ENCODE measurements around the gene STAT2.

STAT2 gene

DNA sequence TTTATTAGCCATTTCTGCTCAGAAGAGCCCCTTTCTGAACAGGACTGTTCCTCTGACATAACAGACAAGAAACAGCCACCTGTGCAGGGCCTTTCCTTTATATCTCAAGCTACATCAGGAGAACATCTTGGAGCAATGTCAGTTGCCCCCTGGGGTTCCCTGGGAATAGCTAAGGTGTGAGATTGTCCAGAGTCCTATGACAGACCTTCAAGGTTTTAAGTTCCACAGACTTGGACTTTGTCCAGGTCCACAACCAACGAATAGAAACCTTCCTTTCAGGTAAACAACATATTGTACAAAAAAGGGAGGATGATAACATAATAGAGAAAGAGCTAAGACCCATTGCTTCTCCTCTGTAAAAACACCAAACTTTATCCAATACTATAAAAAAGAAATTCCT, 18.3 kb downstream of the STAT2 start:
- H3K4me3 ChIP-seq (ENCODE audit: low read length), result no peak overlapping the region
- H3K79me2 ChIP-seq (ENCODE audit: low read length), result peaks cover 19% of the 10 kb centered on the region
- no peak overlapping the region for H3K27ac ChIP-seq (ENCODE audit: low read length)
- H3K27me3 ChIP-seq (replicated peaks; ENCODE audit: insufficient read depth, low read length), result no peaks in the 10 kb centered on the region
- no peaks in the 10 kb centered on the region for H3K9me3 ChIP-seq (replicated peaks; ENCODE audit: insufficient read depth, low read length)
- no peak overlapping the region for H3K9ac ChIP-seq (ENCODE audit: low read length)
- H3K4me1 ChIP-seq (ENCODE audit: low read length), result peaks cover 32% of the 10 kb centered on the region
- H3K36me3 ChIP-seq (replicated peaks; ENCODE audit: insufficient read depth, low read length), result no peaks in the 10 kb centered on the region
- H3K4me2 ChIP-seq (ENCODE audit: low read depth, low read length), result no peak overlapping the region
- no peaks in the 10 kb centered on the region for H4K20me1 ChIP-seq (ENCODE audit: insufficient read depth, low read length)
- TF ChIP-seq EZH2phosphoT487 (IDR thresholded peaks at IDR 0.05; ENCODE audit: low read length) (no peak), EZH2 (optimal IDR thresholded peaks at IDR 0.05; ENCODE audit: low read depth, low read length) (no peak)
- TF ChIP-seq, protein P1, sequence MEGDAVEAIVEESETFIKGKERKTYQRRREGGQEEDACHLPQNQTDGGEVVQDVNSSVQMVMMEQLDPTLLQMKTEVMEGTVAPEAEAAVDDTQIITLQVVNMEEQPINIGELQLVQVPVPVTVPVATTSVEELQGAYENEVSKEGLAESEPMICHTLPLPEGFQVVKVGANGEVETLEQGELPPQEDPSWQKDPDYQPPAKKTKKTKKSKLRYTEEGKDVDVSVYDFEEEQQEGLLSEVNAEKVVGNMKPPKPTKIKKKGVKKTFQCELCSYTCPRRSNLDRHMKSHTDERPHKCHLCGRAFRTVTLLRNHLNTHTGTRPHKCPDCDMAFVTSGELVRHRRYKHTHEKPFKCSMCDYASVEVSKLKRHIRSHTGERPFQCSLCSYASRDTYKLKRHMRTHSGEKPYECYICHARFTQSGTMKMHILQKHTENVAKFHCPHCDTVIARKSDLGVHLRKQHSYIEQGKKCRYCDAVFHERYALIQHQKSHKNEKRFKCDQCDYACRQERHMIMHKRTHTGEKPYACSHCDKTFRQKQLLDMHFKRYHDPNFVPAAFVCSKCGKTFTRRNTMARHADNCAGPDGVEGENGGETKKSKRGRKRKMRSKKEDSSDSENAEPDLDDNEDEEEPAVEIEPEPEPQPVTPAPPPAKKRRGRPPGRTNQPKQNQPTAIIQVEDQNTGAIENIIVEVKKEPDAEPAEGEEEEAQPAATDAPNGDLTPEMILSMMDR (IDR thresholded peaks at IDR 0.05; ENCODE audit: low read length), result no peak
- DNase-seq, result no peak
- H2AFZ ChIP-seq (ENCODE audit: low read length), result no peak overlapping the region
- no peaks in the 10 kb centered on the region for H3K9me2 ChIP-seq (replicated peaks; ENCODE audit: insufficient read depth, low read length)
- H3F3A ChIP-seq (ENCODE audit: insufficient read depth, low read length), result peaks cover 30% of the 10 kb centered on the region

DNA sequence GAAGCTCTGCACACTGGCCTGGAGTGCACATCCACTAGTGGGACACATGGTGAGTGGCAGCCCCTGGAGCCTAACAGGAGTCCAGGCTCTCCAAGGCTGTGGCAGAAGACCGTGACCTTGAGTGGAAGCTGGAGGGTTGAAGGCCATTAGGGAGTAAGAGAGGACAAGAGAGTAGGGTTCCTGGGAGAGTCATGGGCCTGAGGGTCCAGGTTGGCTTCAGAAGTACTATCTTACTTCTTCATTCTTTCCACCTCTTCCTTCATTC, 20.8 kb downstream of the STAT2 start:
- H2AFZ ChIP-seq (ENCODE audit: low read length), result peak overlapping the region; percentile 49; the same call in 1 of the 2 replicates
- peak overlapping the region; percentile 99 for H3K27ac ChIP-seq (ENCODE audit: low read length)
- TF ChIP-seq EZH2phosphoT487 (IDR thresholded peaks at IDR 0.05; ENCODE audit: low read length) (no peak), EZH2 (optimal IDR thresholded peaks at IDR 0.05; ENCODE audit: low read depth, low read length) (no peak)
- TF ChIP-seq, protein P1 (IDR thresholded peaks at IDR 0.05; ENCODE audit: low read length), result no peak
- H4K20me1 ChIP-seq (ENCODE audit: insufficient read depth, low read length), result no peaks in the 10 kb centered on the region
- peaks cover 40% of the 10 kb centered on the region for H3K4me1 ChIP-seq (ENCODE audit: low read length)
- peak overlapping the region; percentile 92 for H3K9ac ChIP-seq (ENCODE audit: low read length)
- H3K9me2 ChIP-seq (replicated peaks; ENCODE audit: insufficient read depth, low read length), result no peaks in the 10 kb centered on the region
- H3F3A ChIP-seq (ENCODE audit: insufficient read depth, low read length), result peaks cover 38% of the 10 kb centered on the region
- DNase-seq, result peak; percentile 30
- H3K9me3 ChIP-seq (replicated peaks; ENCODE audit: insufficient read depth, low read length), result no peaks in the 10 kb centered on the region
- H3K36me3 ChIP-seq (replicated peaks; ENCODE audit: insufficient read depth, low read length), result no peaks in the 10 kb centered on the region
- peak overlapping the region; percentile 73 for H3K4me3 ChIP-seq (ENCODE audit: low read length)
- no peaks in the 10 kb centered on the region for H3K27me3 ChIP-seq (replicated peaks; ENCODE audit: insufficient read depth, low read length)
- peak overlapping the region; percentile 99 for H3K4me2 ChIP-seq (ENCODE audit: low read depth, low read length)
- peaks cover 19% of the 10 kb centered on the region for H3K79me2 ChIP-seq (ENCODE audit: low read length)

DNA sequence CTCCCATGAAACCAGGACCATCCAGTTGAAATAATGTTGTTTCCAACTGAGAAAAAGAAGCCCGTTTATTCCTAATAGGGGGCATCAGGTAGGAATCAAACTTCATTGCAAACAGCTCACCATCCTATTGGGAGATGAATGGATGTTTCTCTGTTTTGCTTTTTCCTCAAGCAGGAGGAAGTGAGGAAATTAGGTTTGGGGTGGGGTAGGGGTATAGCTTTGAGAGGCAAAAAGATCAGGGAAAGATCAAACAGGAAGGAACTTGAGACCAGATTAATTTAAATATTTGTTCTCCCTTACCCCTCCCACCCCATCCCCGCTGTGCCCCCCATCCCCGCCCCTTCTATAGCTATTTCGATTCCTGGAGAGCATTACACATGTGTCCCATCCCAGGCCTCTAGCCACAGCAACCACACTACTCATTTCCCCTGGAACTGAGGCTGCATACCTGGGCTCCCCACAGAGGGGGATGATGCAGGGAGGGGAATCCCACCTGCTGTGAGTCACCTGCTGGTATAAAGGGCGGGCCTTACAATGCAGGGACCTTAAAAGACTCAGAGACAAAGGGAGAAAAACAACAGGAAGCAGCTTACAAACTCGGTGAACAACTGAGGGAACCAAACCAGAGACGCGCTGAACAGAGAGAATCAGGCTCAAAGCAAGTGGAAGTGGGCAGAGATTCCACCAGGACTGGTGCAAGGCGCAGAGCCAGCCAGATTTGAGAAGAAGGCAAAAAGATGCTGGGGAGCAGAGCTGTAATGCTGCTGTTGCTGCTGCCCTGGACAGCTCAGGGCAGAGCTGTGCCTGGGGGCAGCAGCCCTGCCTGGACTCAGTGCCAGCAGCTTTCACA, 21.4 kb downstream of the STAT2 start, which contains the start of gene IL23A:
Gene IL23A, plus strand, starts transcription at position 577 of the 850 bp plus-strand sequence. Its CDS starts 161 bp downstream, at position 738.
- peak within 1 kb of the TSS; percentile 92 for H3K9ac ChIP-seq (ENCODE audit: low read length)

More for the DNA sequence above, 21.4 kb downstream of the STAT2 start, which contains the start of gene IL23A:
- no peaks in the 10 kb centered on the region for H3K9me3 ChIP-seq (replicated peaks; ENCODE audit: insufficient read depth, low read length)
- peak within 1 kb of the TSS; percentile 99 for H3K4me2 ChIP-seq (ENCODE audit: low read depth, low read length)
- H2AFZ ChIP-seq (ENCODE audit: low read length), result peak within 1 kb of the TSS; percentile 49; the same call in 1 of the 2 replicates
- H3K27ac ChIP-seq (ENCODE audit: low read length), result peak within 1 kb of the TSS; percentile 99
- H4K20me1 ChIP-seq (ENCODE audit: insufficient read depth, low read length), result no peaks in the 10 kb centered on the region
- peak; percentile 93 for DNase-seq
- H3K79me2 ChIP-seq (ENCODE audit: low read length), result peaks cover 19% of the 10 kb centered on the region
- peaks cover 40% of the 10 kb centered on the region for H3K4me1 ChIP-seq (ENCODE audit: low read length)
- TF ChIP-seq, protein P1 (IDR thresholded peaks at IDR 0.05; ENCODE audit: low read length), result no peak
- TF ChIP-seq EZH2 (optimal IDR thresholded peaks at IDR 0.05; ENCODE audit: low read depth, low read length) (no peak), EZH2phosphoT487 (IDR thresholded peaks at IDR 0.05; ENCODE audit: low read length) (no peak)
- H3K4me3 ChIP-seq (ENCODE audit: low read length), result peak within 1 kb of the TSS; percentile 73
- H3F3A ChIP-seq (ENCODE audit: insufficient read depth, low read length), result peaks cover 39% of the 10 kb centered on the region
- H3K27me3 ChIP-seq (replicated peaks; ENCODE audit: insufficient read depth, low read length), result no peaks in the 10 kb centered on the region
- H3K9me2 ChIP-seq (replicated peaks; ENCODE audit: insufficient read depth, low read length), result no peaks in the 10 kb centered on the region
- H3K36me3 ChIP-seq (replicated peaks; ENCODE audit: insufficient read depth, low read length), result no peaks in the 10 kb centered on the region
